CD8-positive, alpha-beta memory T cell (primary cell): ENCODE measurements around the gene AKAP8L. TPM values are rescaled to one million over a fixed set of nuclear protein-coding genes. Genes with fewer than 3 reads are reported as not detected.

Source experiments
- CTCF ChIA-PET: fragments of 350-600 bp; sonication (Branson Sonifier 250); formaldehyde crosslinking; loops from one replicate; lab custom pipeline; 2021; ENCODE audit warnings: antibody characterized with exemption; lab: Charles Lee
- POLR2A ChIA-PET: fragments of 350-600 bp; sonication (Branson Sonifier 250); formaldehyde crosslinking; loops from one replicate; lab custom pipeline; 2021; ENCODE audit warnings: antibody characterized with exemption; lab: Charles Lee
- DNase-seq, 5 donors: peaks; one replicate each; pipeline versions ENCODE4 v3.0.0 to v3.0.0-alpha.2; 2020 to 2022; ENCODE audit warnings: mixed read lengths in 1 of 5
- H3K27ac ChIP-seq: one replicate; pipeline ENCODE4 v1.7.0; 2013; ENCODE audit warnings: low read depth, mild to moderate bottlenecking, low read length, moderate library complexity
- H3K27me3 ChIP-seq: 2 replicates; pipeline ENCODE4 v1.7.0; 2013; ENCODE audit warnings: low read length, mild to moderate bottlenecking; ENCODE audit not compliant: insufficient read depth, poor library complexity, severe bottlenecking
- H3K36me3 ChIP-seq: 2 replicates; pipeline ENCODE4 v1.7.0; 2013; ENCODE audit warnings: mild to moderate bottlenecking, low read length, moderate library complexity; ENCODE audit not compliant: insufficient read depth
- H3K4me1 ChIP-seq: 2 replicates; pipeline ENCODE4 v1.7.0; 2013; ENCODE audit warnings: mild to moderate bottlenecking, low read length, moderate library complexity; ENCODE audit not compliant: insufficient read depth
- H3K4me3 ChIP-seq: 2 replicates; pipeline ENCODE4 v1.7.0; 2013; ENCODE audit warnings: mild to moderate bottlenecking, low read length
- H3K9me3 ChIP-seq: 2 replicates; pipeline ENCODE4 v1.7.0; 2013; ENCODE audit warnings: mild to moderate bottlenecking, low read length
- H3K27ac Mint-ChIP-seq, 8 donors: one replicate each; pipeline ENCODE4 v1.8.0; 2020 to 2021; ENCODE audit warnings: mixed read lengths in 8 of 8, mild to moderate bottlenecking in 6 of 8, inconsistent platforms in 3 of 8, moderate library complexity in 3 of 8
- H3K27me3 Mint-ChIP-seq, 2 donors: one replicate each; pipeline ENCODE4 v1.8.0; 2020 to 2021; ENCODE audit warnings: mixed read lengths in 2 of 2, mild to moderate bottlenecking in 1 of 2, moderate library complexity in 1 of 2
- H3K36me3 Mint-ChIP-seq, 3 donors: one replicate each; pipeline ENCODE4 v1.8.0; 2020 to 2021; ENCODE audit warnings: mixed read lengths in 3 of 3, inconsistent platforms in 1 of 3, mild to moderate bottlenecking in 1 of 3
- H3K4me1 Mint-ChIP-seq, 3 donors: one replicate each; pipeline ENCODE4 v1.8.0; 2020 to 2021; ENCODE audit warnings: mixed read lengths in 3 of 3, inconsistent platforms in 1 of 3, mild to moderate bottlenecking in 1 of 3
- H3K4me3 Mint-ChIP-seq, 7 donors: one replicate each; pipeline ENCODE4 v1.8.0; 2020 to 2021; ENCODE audit warnings: mixed read lengths in 7 of 7, mild to moderate bottlenecking in 6 of 7, moderate library complexity in 4 of 7, inconsistent platforms in 2 of 7
- H3K9me3 Mint-ChIP-seq, 5 donors: one replicate each; pipeline ENCODE4 v1.8.0; 2020 to 2022; ENCODE audit warnings: mixed read lengths in 5 of 5, mild to moderate bottlenecking in 3 of 5, moderate library complexity in 2 of 5, inconsistent platforms in 1 of 5
- polyA plus RNA-seq: library from polyadenylated mRNA; unstranded; fragments of 300-500 nt; fragmentation: Illumina TruSeq; gene quantifications from one replicate; pipeline ENCODE4 v1.2.3, GENCODE V29; 2021
- total RNA-seq, 2 experiments: library from RNA; stranded (reverse); gene quantifications; one replicate each; pipeline ENCODE4 v1.2.3, GENCODE V29; 2021

The AKAP8L gene
- total and polyA plus RNA-seq, 3 experiments from 2014 or later = 69.8 to 74.9 (median 74.5) TPM

GRCh38 chr19:15402411-15403150 lies 16.2 kb downstream of the AKAP8L start:
- no peak overlapping the region for H3K27ac ChIP-seq
- peak overlapping the region in 1 of 8 donors; percentile 15 for H3K27ac Mint-ChIP-seq
- no peaks in the 10 kb centered on the region for H3K9me3 Mint-ChIP-seq
- ChIA-PET CTCF (interaction anchor here (2.2 kb wide), 1 partner anchor 17 kb away, joined by 5 read pairs; the partner anchor contains the start of gene AKAP8L), POLR2A (interaction anchor here (1.3 kb wide), 1 partner anchor 17 kb away, joined by 3 read pairs; no protein-coding TSS in a partner anchor)
- no peaks in the 10 kb centered on the region for H3K27me3 ChIP-seq
- no peaks in the 10 kb centered on the region for H3K9me3 ChIP-seq
- peaks cover 29% of the 10 kb centered on the region for H3K36me3 ChIP-seq
- no peak for DNase-seq
- no peak overlapping the region for H3K4me3 Mint-ChIP-seq
- H3K27me3 Mint-ChIP-seq = no peaks in the 10 kb centered on the region
- no peaks in the 10 kb centered on the region for H3K4me1 ChIP-seq
- peaks cover 0 to 78% (median 3%) of the 10 kb centered on the region in 3 donors for H3K36me3 Mint-ChIP-seq
- H3K4me1 Mint-ChIP-seq = peaks cover 27 to 40% (median 35%) of the 10 kb centered on the region in 3 donors
- no peak overlapping the region for H3K4me3 ChIP-seq

- no peaks in the 10 kb centered on the region for H3K27me3 ChIP-seq
- peaks cover 41% of the 10 kb centered on the region for H3K36me3 ChIP-seq
- Mint-ChIP-seq H3K4me1 (peaks cover 17 to 28% (median 27%) of the 10 kb centered on the region in 3 donors), H3K27ac (peak overlapping the region in 1 of 8 donors; percentile 23), H3K36me3 (peaks cover 0 to 83% (median 8%) of the 10 kb centered on the region in 3 donors), H3K27me3 (no peaks in the 10 kb centered on the region), H3K9me3 (no peaks in the 10 kb centered on the region), H3K4me3 (no peak overlapping the region)
- DNase-seq = no peak
- no peak overlapping the region for H3K4me3 ChIP-seq
- no peaks in the 10 kb centered on the region for H3K4me1 ChIP-seq
- H3K9me3 ChIP-seq = no peaks in the 10 kb centered on the region
- ChIA-PET POLR2A (no interaction called here), CTCF (no interaction called here)
- H3K27ac ChIP-seq = no peak overlapping the region
These were observed 17.4 kb downstream of the AKAP8L start for GRCh38 chr19:15401397-15401710.

- Mint-ChIP-seq H3K4me1 (peaks cover 16 to 26% (median 22%) of the 10 kb centered on the region in 3 donors), H3K4me3 (no peak overlapping the region), H3K36me3 (peaks cover 0 to 85% (median 13%) of the 10 kb centered on the region in 3 donors), H3K27ac (peak overlapping the region in 1 of 8 donors; percentile 8), H3K9me3 (no peaks in the 10 kb centered on the region), H3K27me3 (no peaks in the 10 kb centered on the region)
- Histone ChIP-seq H3K9me3 (no peaks in the 10 kb centered on the region), H3K36me3 (peaks cover 46% of the 10 kb centered on the region), H3K27ac (no peak overlapping the region), H3K27me3 (no peaks in the 10 kb centered on the region), H3K4me1 (no peaks in the 10 kb centered on the region), H3K4me3 (no peak overlapping the region)
- POLR2A ChIA-PET = interaction anchor here (0.6 kb wide), 1 partner anchor 38 kb away, joined by 3 read pairs; no protein-coding TSS in a partner anchor
- DNase-seq = no peak
- CTCF ChIA-PET = interaction anchor here (1.0 kb wide), 2 partner anchors 18 to 21 kb away, joined by 3 read pairs; partner anchors contain the start of genes AKAP8 and AKAP8L
These were observed 18.0 kb downstream of the AKAP8L start for GRCh38 chr19:15400521-15401396.

- no peak overlapping the region for H3K4me3 ChIP-seq
- no peaks in the 10 kb centered on the region for H3K27me3 ChIP-seq
- peaks cover 0 to 88% (median 13%) of the 10 kb centered on the region in 3 donors for H3K36me3 Mint-ChIP-seq
- H3K27ac ChIP-seq = no peak overlapping the region
- H3K36me3 ChIP-seq = peaks cover 46% of the 10 kb centered on the region
- ChIA-PET CTCF (interaction anchor here (1.0 kb wide), 1 partner anchor 20 kb away, joined by 3 read pairs; the partner anchor contains the start of gene AKAP8), POLR2A (no interaction called here)
- no peaks in the 10 kb centered on the region for H3K4me1 ChIP-seq
- H3K4me3 Mint-ChIP-seq = no peak overlapping the region
- H3K4me1 Mint-ChIP-seq = peaks cover 11 to 20% (median 13%) of the 10 kb centered on the region in 3 donors
- no peaks in the 10 kb centered on the region for H3K27me3 Mint-ChIP-seq
- no peaks in the 10 kb centered on the region for H3K9me3 Mint-ChIP-seq
- no peak for DNase-seq
- H3K27ac Mint-ChIP-seq = peak overlapping the region in 2 of 8 donors; percentile 21 to 27
- no peaks in the 10 kb centered on the region for H3K9me3 ChIP-seq
These were observed 19.2 kb downstream of the AKAP8L start for GRCh38 chr19:15399635-15400034.

- no peak overlapping the region for H3K27ac Mint-ChIP-seq
- no peaks in the 10 kb centered on the region for H3K27me3 ChIP-seq
- H3K4me1 ChIP-seq = no peaks in the 10 kb centered on the region
- no peak overlapping the region for H3K4me3 ChIP-seq
- peaks cover 47% of the 10 kb centered on the region for H3K36me3 ChIP-seq
- DNase-seq = no peak
- no peaks in the 10 kb centered on the region for H3K9me3 Mint-ChIP-seq
- no peak overlapping the region for H3K27ac ChIP-seq
- POLR2A ChIA-PET = no interaction called here
- CTCF ChIA-PET = no interaction called here
- no peaks in the 10 kb centered on the region for H3K9me3 ChIP-seq
- H3K4me1 Mint-ChIP-seq = peaks cover 6 to 15% (median 10%) of the 10 kb centered on the region in 3 donors
- no peaks in the 10 kb centered on the region for H3K27me3 Mint-ChIP-seq
- no peak overlapping the region for H3K4me3 Mint-ChIP-seq
- peaks cover 0 to 86% (median 13%) of the 10 kb centered on the region in 3 donors for H3K36me3 Mint-ChIP-seq
These were observed 19.6 kb downstream of the AKAP8L start for GRCh38 chr19:15399234-15399515.

GRCh38 chr19:15398501-15399233 lies 20.1 kb downstream of the AKAP8L start:
- H3K9me3 Mint-ChIP-seq = no peaks in the 10 kb centered on the region
- peaks cover 3 to 10% (median 9%) of the 10 kb centered on the region in 3 donors for H3K4me1 Mint-ChIP-seq
- Histone ChIP-seq H3K4me3 (no peak overlapping the region), H3K4me1 (no peaks in the 10 kb centered on the region), H3K27ac (no peak overlapping the region), H3K9me3 (no peaks in the 10 kb centered on the region), H3K36me3 (peaks cover 50% of the 10 kb centered on the region), H3K27me3 (no peaks in the 10 kb centered on the region)
- no peak for DNase-seq
- no peaks in the 10 kb centered on the region for H3K27me3 Mint-ChIP-seq
- peak overlapping the region in 1 of 8 donors; percentile 50 for H3K27ac Mint-ChIP-seq
- peaks cover 0 to 87% (median 14%) of the 10 kb centered on the region in 3 donors for H3K36me3 Mint-ChIP-seq
- ChIA-PET CTCF (no interaction called here), POLR2A (no interaction called here)
- H3K4me3 Mint-ChIP-seq = no peak overlapping the region

GRCh38 chr19:15397782-15398181 lies 21.0 kb downstream of the AKAP8L start:
- Mint-ChIP-seq H3K4me3 (no peak overlapping the region), H3K27me3 (no peaks in the 10 kb centered on the region), H3K36me3 (peaks cover 0 to 87% (median 12%) of the 10 kb centered on the region in 3 donors), H3K27ac (peak overlapping the region in 2 of 8 donors; percentile 20 to 55), H3K9me3 (no peaks in the 10 kb centered on the region), H3K4me1 (peaks cover 3 to 10% (median 8%) of the 10 kb centered on the region in 3 donors)
- H3K4me3 ChIP-seq = no peak overlapping the region
- no peak for DNase-seq
- ChIA-PET CTCF (interaction anchor here (1.2 kb wide), 1 partner anchor 21 kb away, joined by 4 read pairs; the partner anchor contains the start of gene AKAP8L), POLR2A (no interaction called here)
- no peaks in the 10 kb centered on the region for H3K9me3 ChIP-seq
- no peaks in the 10 kb centered on the region for H3K4me1 ChIP-seq
- no peak overlapping the region for H3K27ac ChIP-seq
- no peaks in the 10 kb centered on the region for H3K27me3 ChIP-seq
- peaks cover 41% of the 10 kb centered on the region for H3K36me3 ChIP-seq
